ENCODE data around the gene KRT80.

The KRT80 gene

DNA sequence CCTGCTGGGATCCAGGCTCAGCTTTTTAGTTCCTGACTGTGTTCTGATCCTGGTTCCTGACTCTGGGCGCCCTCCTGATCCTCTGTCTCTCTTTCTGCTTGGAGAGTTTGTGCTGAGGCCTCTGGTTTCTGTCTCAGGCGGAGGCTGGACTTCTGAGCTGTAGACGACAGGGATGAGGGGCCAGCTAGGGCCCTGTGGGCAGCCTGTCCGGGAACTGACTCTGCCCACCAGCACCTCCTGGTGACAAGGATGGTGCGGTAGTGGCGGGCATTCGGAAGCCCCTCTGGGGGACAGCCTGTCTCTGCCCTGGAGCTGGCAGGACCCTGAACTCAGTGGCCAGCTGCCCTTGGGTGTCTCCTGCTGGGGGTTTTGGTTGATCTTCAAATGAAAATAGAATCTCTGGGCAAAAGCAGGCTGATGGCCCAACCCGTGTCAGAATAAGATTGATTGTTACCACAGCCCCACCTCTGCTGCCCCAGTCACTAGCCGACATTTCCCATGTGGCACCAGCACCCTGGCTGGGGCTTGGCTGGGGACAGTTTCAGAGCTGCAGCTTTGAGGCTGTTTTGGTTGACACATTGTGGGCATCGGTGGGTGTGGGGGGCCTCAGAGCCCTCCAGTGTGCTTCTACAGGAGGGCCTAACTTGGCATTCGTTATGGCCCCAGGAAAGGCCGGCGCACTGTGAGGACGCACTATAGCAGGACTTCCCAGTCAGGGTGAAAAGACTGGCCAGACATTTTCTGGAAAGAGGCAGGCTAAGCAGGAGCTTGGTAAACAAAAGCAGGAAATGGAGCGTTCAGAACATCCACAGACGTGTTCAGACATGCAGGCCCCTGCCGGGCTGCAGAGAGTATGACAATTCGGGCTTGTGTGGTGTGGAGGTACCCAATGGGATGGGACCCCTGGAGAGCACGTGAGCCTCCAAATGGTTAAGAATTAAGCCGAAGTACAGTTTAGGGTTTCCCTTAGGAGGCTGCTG is 16.2 kb downstream of the KRT80 start:
- DNase-seq, result no peak

- DNase-seq, result no peak
Observed at GRCh38 chr12:52173526-52173925, 18.3 kb downstream of the KRT80 start.

- no peak for DNase-seq
Observed at GRCh38 chr12:52172956-52173355, 18.9 kb downstream of the KRT80 start.

- DNase-seq, result no peak
Observed at GRCh38 chr12:52171950-52172512, 19.8 kb downstream of the KRT80 start.

GRCh38 chr12:52170827-52171226 is 21.0 kb downstream of the KRT80 start:
- DNase-seq, result no peak

GRCh38 chr12:52169886-52170285 is 21.9 kb downstream of the KRT80 start:
- DNase-seq, result no peak

DNA sequence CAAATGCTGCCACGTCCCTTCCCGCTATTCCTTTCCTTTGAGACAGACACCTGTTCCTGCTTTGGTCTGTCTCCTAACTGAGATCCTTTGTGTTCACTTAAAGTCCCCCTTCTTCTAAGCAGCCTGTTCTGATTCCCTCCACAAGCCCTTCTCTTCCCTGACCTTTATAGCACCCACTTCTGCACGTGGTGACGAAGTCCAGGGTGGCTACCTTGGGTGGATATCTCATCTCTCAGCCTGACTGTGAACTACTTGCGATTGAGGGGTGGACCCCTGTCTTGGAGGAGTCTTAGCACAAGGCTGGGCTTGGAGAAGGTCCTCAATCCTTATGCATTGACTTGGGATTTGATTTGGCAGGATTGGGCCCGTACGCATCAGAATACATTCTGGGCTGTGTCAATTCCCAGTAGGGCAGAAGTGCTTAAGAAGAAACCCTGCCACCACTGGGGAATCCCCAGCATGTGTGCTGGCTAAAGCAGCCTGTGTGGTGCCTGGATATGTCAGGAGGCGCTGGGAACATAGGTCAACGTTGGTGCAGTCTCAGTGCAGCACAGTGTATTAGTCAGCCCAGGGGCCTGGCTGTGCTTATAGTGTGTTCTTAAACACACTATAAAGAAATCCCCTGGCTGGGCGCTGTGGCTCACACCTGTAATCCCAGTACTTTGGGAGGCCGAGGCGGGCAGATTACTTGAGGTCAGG is 23.6 kb downstream of the KRT80 start:
- no peak for DNase-seq

- no peak for DNase-seq
Observed at GRCh38 chr12:52167526-52167925, 24.3 kb downstream of the KRT80 start.

GRCh38 chr12:52166672-52167071 is 25.1 kb downstream of the KRT80 start:
- DNase-seq, result no peak

DNA sequence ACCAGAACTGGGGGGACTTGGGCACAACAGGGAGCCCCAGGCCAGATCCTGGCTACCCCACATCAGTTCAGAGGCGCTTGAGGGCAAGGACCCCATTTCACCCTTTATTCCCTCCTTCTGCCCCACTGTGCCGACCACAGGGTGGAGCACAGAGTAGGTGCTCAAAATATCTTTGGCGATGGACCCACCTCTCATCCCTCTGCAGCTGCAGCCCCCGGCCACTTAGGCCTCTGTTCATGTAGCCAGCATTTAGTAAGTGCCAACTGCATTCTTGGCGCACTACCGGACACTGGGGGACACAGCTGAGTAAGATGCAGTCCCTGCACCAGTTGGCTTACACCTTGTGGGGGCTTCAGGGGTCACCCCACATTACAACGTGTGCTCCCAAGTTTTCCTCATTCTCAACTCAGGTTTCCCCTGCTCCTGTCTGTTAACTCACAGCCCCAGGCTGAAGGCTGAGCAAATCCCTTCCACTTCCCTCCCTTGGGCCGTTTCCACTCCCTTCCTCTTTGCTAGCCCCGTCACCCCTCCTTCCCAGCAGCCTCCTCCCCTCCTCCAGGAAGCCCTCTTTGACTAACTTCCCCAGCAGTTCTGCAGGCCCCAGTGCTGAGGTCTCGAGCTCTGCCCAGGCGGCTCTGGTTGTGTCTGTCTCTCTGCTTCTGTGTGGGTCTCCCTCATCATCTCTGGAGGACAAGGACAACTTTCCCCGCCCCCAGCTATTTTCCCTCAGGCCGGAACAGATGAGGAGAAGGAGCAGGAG is 26.5 kb downstream of the KRT80 start:
- DNase-seq, result peak; percentile 30

DNA sequence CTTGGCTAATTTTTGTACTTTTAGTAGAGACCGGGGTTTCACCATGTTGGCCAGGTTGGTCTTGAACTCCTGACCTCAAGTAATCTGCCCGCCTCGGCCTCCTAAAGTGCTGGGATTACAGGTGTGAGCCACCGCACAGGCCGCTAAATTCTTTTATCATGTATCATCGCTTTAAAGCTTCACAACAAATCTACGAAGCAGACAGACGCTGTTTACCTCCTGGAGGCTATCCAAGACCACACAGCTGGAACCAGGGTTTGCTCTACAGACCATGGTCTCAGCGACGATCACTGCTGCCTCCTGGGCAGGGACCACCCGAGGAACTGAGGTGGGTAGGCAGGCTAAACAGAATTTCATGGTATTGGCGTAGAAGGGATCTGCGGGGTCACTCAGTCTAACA is 27.2 kb downstream of the KRT80 start:
- DNase-seq, result no peak

GRCh38 chr12:52162981-52163380 is 28.8 kb downstream of the KRT80 start:
- DNase-seq, result no peak

DNA sequence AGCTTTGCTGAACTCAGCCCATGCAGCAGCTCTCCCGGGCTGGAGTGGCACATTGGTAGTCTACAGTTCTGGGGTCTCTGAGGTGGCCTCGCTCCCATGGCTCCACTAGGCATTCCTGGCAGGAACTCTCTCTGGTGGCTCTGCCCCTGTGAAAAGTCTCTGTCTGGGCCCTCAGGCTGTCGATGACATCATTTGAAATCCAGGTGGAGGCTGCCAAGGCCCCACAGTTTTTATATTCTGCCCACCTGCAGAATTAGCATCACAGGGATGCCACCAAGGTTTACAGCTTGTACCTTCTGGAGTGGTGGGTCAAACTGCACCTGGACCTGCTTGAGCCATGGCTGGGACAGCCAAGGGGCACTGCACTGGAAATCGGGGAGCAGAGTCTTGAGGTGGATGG is 31.6 kb downstream of the KRT80 start:
- DNase-seq, result no peak

DNA sequence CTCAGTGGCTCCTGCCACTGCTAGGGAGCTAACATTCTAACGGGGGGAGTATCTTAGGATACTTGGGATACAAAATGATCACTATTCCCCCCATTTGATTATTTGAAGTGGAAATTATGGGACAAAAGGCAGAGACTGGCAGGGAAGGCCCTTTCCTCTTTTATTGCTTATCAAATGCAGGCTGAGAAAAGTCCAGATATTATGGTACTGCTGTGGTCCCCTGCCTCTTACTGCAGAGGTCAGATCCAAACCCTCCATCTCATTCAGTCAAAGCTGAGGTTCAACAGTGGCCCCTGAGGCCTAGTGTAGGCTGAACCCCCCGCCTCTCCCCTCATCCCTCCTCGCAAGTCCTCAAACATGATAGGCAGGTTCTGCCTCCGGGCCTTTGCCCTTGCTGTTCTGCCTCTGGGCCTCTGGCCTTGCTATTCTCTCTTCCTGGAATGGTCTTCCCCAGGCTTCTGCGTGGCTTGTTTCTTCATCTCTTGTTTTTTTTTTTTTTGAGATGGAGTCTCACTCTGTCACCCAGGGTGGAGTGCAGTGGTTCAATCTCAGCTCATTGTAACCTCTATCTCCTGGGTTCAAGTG is 34.2 kb downstream of the KRT80 start:
- no peak for DNase-seq

- DNase-seq, result peak; percentile 58
Observed at GRCh38 chr12:52156757-52157565, 34.9 kb downstream of the KRT80 start.

DNA sequence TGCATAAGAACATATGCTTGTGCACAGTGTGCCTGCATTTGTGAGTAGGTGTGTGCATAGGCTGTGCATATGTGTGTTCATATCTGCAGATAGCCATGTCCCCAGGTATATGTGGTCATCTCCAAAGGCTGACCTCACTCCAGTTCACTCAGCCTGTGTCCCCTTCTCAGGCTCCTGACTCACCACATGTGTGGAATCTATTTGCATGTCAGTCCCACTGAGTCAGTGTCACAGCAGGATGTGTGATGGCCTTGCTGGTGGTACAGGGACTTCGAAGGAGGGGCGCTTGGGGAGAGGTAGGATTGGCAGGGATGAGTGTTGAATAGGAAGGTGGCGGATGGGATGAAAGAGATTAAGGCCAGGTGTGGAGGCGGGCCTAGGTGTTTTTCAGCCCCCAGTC is 35.5 kb downstream of the KRT80 start:
- no peak for DNase-seq

DNA sequence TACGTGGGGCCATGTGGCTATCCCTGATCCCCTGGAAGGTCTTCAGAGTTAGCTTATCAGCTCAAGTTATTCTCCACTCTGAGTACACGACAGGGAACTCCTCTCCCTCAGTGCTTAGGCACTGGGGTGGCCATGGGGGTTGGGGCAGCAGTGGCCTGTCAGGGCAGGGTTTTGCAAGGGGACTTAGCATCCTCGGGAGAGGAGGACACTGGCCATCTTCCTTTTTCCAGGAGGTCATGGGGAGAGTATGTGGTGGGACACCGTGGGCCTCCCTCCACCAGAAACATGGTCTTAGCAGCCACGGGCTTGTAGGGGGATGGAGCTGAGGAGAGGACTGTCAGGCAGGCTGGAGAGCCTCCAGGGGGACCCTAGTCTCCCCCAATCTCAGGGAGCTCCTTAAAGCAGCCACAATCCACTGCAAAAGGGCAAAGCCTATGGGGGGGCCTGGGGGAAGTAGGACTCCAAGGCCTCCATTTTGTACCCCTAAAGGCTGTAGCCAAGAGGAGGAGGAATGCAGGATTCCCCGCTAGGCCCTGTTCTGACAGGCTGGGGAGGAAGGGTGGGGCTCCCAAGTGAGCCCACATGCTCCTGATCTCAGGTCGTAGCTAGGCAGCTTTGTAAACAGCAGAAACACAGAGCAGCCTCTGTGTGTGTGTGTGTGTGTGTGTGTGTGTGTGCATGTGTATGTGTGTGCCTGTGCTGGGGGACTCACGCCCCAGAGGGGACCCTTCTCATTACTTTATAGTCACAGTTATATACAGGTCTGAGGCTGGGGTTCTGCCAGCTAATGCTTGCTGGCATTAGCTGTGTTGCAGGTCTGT is 36.6 kb downstream of the KRT80 start:
- DNase-seq, result peak; percentile 78

- no peak for DNase-seq
Observed at GRCh38 chr12:52152905-52153317, 38.9 kb downstream of the KRT80 start.

DNA sequence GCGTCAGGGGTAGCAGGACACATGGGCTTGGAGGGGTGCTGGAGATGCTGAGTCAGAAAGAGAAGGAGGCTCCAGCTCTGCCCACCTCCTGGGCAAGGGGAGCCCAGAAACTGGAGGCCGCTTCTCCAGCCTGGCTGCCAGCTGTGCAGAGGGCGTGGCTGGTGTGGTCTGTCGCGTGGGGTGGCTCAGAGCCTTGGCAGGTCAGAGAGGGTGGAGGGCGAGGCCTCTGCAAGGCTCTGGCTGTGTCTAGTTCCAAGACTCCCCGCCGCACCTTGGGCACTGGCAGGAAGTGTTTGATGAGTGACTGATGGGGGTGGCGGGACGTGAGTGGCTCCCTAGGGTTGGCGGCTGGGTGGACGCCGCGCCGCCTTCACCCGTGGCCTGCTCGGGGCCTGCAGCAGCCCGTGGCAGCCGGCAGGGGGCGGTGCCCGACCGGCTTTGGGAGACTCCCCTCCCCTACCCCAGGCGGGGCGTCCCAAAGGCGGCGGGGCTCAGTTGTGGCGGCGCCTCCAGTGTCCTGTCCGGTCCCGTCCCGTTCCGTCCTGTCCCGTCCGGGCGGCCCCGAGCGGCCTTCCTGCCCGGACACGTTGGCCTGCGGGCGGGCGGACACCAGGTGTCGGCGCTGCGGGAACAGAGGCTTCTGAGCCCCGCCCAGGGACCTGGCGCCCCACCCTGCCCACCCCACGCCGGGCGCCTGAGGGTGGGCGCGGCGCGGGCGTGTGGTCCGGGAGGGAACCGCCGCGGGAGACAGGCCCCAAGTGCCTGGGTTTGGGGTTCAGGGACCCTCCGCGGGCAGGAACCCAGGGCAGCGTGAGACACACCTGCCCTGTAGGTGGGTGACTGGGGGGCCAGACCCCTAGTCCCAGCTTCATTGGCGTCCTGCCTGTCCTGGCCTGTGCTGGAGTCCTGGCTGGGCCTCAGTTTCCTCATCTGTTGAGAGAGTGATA is 39.7 kb downstream of the KRT80 start:
- peak; percentile 67 for DNase-seq
